Raji (cell line): ENCODE measurements around the gene OR10H2.

Experiments
- POLR2A ChIP-seq: IDR thresholded peaks from 2 replicates; pipeline ENCODE4 v1.6.1; 2011; ENCODE audit warnings: low read depth, low read length, control low read depth; ENCODE audit not compliant: insufficient read depth

The OR10H2 gene, protein sequence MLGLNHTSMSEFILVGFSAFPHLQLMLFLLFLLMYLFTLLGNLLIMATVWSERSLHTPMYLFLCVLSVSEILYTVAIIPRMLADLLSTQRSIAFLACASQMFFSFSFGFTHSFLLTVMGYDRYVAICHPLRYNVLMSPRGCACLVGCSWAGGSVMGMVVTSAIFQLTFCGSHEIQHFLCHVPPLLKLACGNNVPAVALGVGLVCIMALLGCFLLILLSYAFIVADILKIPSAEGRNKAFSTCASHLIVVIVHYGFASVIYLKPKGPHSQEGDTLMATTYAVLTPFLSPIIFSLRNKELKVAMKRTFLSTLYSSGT

DNA sequence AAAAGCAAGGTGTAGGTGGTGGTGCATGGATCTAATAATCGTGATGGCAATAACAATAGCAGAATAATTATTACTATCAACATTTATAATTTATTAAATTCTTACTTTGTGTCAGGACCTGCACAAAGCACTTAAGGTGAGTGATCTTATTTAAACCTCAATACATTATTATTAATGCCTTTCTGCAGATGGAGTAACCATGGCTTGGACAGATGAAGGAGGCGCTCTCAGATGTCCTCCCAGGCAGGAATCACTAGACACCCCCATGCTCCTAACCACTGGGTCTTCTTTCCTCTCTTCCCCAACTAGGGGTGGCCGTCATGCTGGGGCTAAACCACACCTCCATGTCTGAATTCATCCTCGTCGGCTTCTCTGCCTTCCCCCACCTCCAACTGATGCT lies at the start of gene OR10H2:
OR10H2 (plus strand) TSS at position 301 of the 400 bp plus-strand sequence; CDS start at position 321, 20 bp downstream.
- TF ChIP-seq POLR2A, result no peak

DNA sequence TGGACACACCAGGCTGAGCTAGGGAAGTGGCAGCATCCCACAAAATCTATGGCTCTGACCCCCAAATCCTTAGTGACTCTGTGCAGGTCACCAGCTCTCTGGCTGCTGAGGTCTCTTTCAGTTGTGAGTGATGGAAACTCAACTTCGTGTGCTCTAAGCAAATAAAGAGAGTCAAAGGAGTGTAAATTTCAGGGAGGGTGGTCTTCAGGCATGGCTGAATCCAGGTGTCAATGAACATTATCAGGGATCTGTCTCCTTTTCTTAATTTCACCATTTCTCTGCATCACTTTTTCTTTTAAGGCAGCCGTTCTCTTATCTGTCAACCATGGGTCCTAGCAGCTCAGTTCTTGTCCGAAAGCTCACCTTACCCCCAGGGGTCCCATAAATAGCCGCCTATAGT lies 48.7 kb upstream of the OR10H2 start:
- no peak for TF ChIP-seq POLR2A

- no peak for TF ChIP-seq POLR2A
Observed at GRCh38 chr19:15680478-15681322, 47.1 kb upstream of the OR10H2 start.

DNA sequence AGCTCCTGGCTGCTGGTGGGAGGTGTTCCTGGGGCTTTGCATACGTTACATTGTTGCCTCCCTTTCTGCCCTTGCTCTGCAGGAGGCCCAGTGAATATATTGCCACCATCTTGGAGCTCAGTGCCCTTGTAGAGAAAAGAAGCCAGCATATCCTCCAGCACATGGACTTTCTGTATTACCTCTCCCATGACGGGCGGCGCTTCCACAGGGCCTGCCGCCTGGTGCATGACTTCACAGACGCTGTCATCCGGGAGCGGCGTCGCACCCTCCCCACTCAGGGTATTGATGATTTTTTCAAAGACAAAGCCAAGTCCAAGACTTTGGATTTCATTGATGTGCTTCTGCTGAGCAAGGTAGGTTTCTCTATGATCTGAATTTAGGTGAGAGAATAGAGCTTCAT lies 44.4 kb upstream of the OR10H2 start:
- TF ChIP-seq POLR2A, result no peak

GRCh38 chr19:15684828-15685227 lies 43.0 kb upstream of the OR10H2 start:
- no peak for TF ChIP-seq POLR2A

DNA sequence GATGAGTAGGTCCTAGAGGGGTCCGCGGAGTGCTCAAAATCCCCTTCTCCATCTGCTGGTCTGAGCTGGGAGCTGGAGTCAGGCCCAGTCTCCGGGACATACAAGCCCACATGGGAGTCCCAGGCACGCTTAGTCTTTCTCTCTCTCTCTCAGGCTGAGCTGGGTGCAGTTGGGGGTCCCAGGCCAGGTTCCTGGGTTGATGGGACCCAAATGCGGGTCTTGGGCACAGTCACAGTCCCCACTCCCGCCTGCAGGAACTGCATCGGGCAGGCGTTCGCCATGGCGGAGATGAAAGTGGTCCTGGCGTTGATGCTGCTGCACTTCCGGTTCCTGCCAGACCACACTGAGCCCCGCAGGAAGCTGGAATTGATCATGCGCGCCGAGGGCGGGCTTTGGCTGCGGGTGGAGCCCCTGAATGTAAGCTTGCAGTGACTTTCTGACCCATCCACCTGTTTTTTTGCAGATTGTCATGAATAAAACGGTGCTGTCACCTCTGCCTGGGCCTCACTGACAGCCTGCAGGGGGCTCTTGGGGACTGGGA lies 31.1 kb upstream of the OR10H2 start:
- no peak for TF ChIP-seq POLR2A

GRCh38 chr19:15701757-15702533 lies 25.9 kb upstream of the OR10H2 start:
- TF ChIP-seq POLR2A, result no peak

- TF ChIP-seq POLR2A, result no peak
Observed at GRCh38 chr19:15702534-15702930, 25.3 kb upstream of the OR10H2 start.

- TF ChIP-seq POLR2A, result no peak
Observed at GRCh38 chr19:15714638-15715037, 13.2 kb upstream of the OR10H2 start.

GRCh38 chr19:15715642-15716041 lies 12.2 kb upstream of the OR10H2 start:
- TF ChIP-seq POLR2A, result no peak

- no peak for TF ChIP-seq POLR2A
Observed at GRCh38 chr19:15717809-15718208, 10.0 kb upstream of the OR10H2 start.

- no peak for TF ChIP-seq POLR2A
Observed at GRCh38 chr19:15721268-15721667, 6.6 kb upstream of the OR10H2 start.

GRCh38 chr19:15722956-15723355 lies 4.9 kb upstream of the OR10H2 start:
- no peak for TF ChIP-seq POLR2A

DNA sequence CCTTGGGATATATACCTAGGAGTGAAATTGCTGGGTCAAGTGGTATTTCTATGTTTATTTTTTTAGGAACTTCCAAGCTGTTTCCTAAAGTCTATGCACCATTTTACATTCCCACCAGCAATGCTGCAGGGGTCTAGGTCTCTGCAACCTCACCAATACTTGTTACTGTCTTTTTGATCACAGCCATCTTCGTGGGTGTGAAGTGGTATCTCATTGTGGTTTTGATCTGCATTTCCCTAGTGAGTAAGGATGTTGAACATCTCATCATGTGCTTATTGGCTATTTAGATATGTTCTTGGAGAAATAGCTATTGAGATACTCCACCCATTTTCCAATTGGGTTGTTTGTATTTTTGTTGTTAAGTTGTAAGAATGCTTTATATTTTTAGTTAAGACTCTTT lies 2.7 kb downstream of the OR10H2 start:
- no peak for TF ChIP-seq POLR2A

DNA sequence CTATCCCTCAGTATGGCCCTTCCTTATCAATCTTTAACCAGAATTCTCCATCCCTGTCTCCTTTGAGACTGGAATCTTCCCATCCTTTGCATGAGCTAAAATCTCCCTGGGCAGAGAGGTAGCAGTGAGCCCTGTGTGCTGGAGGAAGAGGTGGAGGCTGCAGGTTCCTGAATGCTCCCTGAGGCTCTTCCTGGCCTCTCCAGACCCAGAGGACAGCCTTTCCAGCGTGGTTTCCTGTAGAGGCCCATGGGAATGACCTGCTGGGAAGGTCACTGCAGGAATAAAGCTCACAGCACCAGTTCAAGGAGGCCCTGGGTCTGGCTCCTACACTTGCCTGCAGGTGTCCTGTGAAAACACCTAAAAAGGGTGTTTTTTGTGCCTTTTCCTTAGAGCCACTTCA lies 4.6 kb downstream of the OR10H2 start:
- no peak for TF ChIP-seq POLR2A
